Amygdala (tissue), 56 donors: Measurements from ENCODE around the gene ARHGAP4.
A peak's percentile ranks its signal among the peaks of the same experiment; 100 is the strongest.

Experiments used
- DNase-seq, 56 donors: peaks; one replicate each; lab custom pipeline; 2025; lab: John Stamatoyannopoulos, UW

The ARHGAP4 gene

GRCh38 chrX:153928846-153929245, 2.8 kb upstream of the ARHGAP4 start:
- DNase-seq = no peak

- DNase-seq = peak; percentile 29 to 97 (median 90)
Observed at GRCh38 chrX:153927922-153928760, 2.1 kb upstream of the ARHGAP4 start.

DNA sequence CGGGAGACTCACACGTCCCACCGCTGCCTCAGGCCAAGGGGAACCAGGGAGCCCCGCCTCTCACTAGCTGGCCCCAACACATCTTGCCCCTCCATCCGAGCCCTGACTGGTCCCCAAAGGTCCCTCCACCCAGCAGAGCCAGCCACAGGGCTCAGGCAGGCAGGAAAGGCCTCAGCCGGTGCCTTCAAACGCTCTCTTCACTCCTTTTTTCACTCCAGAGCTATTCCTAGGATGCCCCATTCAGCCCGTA, 1.5 kb upstream of the ARHGAP4 start:
- no peak for DNase-seq

GRCh38 chrX:153926858-153927671, 1.0 kb upstream of the ARHGAP4 start:
- DNase-seq = peak in 9 of 56 donors; percentile 3 to 42 (median 17)

DNA sequence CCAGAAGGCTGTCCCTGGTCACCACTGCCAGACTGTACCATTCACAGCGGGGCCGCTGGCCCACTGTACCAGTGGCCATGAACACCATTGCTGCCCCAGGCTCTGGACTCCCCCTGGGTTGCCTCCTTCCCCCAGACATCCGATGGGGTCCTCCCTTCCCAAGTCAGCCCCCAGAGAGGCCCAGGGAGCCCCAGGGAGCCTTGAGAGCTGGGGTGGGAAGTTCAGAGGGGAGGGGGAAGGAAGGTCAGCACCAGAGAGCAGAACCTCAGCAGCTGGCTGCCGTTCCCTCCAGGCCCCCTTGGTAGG, 441 bp upstream of the ARHGAP4 start:
- no peak for DNase-seq

DNA sequence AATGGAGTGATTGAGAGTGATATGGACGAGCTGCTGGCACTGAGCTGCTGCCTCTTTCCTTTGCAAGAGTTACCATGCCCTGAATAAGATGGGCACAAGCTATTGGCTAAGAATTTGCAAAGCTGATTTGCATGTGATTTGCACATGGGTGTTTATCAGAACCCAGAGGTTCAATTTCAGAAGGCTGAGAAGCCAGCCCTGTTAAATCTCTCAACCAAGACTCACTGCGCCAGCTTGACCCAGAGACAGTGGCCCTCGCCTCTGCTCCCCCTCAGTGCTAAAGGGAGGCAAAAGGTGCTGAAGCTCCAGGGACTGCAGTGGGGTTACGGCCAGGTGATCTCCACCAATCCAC, 701 bp downstream of the ARHGAP4 start:
- no peak for DNase-seq

DNA sequence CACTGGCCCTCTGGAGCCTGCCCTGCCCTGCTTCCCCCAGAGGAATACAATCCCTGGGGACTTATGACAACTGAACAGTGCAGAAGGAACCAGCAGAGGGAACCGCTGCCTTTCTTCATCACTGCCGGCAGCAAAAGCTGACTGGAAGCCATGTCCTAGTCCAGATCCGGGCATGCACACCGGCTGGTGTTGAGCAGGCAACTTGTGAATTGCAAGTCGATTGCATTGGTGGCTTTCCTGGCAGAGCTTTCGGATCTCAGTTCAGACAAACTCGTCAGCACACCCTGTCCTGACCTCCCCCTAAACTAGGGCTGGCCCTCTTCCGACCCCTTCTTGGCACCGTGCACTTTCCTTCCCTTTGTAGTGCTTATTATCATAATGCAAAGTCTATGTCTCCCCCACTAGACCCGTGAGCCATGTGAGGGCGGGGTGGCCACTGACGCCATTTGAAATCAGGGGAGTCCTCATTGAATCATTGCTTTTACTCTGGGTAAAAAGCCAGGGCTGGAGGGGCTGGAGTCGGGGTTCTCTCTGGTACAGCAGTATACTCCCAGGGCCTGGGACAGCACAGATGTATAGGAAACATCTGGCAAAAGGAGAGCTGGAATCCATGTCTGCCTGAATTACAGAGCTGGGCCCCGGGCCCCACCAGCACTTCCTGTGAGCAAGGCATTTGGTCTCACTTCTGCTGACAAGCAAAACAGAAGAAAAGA, 1.8 kb downstream of the ARHGAP4 start:
- DNase-seq = peak in 14 of 56 donors; percentile 4 to 43 (median 23)

GRCh38 chrX:153922932-153923857, 2.9 kb downstream of the ARHGAP4 start:
- DNase-seq = peak in 34 of 56 donors; percentile 6 to 71 (median 33)

DNA sequence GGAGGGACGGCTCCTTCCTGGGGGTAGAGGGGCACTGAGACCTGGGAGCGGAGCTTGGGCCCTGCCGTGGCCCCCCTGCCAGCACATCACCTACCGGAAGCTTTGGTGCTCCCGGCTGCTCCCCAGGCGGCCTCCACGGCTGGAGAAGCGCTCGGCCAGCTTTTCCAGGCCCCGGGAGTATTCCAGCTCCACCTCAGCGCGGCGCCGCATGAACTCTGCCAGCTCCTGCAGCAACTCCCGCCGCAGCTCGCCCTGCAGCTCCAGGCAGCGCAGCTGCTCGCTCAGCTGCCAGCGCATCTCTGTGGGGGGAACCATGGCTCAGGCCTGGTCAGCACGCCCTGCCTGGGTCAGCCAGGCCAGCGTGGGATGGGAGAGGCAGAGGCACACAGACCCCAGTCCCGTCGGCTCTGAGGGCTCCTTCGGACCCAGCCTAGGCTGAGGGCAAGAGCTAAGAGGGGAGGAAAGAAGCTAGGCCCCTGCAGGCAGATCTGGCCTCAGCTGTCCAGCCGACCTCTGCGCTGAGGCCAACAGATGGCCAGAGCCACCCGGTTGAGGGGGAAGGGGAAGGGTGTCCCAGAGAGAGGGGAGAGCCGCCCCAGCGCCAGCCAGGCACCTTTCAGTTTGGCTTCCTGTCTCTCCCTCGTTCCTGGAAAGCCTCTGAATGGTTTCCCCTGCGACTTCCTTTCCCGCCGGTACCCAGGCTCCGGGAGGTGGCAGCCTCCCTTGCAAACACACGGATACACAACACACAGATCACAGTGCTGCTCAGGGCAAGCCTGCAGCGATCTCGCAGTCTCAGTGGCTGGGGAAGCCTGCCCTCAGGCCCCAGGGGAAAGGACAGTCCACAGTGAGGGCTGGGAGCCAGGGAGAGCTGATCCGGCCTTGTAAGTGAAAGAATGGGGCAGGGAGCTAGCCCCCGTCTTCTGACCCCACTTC, 4.3 kb downstream of the ARHGAP4 start:
- no peak for DNase-seq

GRCh38 chrX:153921070-153921469, 5.0 kb downstream of the ARHGAP4 start:
- DNase-seq = no peak

DNA sequence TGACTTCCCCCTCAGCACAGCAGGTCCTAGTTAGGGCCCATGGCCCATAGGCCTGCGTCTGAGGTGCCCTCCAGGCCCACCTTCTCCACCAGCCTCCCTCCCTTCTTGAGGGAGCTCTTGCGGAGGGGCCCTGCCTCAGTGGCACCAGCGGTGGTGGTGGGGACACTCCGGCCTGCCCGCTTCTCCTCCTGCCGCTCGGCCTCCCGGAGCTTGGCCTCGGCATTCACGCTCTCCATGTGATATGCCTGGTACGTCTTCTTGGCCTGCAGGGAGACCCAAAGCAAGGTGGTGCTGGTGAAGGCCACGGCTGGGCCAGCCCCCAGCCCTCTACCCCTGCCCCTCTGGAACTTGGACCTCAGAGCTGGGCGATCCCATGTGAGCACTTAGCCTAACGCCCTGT, 5.5 kb downstream of the ARHGAP4 start:
- DNase-seq = no peak

DNA sequence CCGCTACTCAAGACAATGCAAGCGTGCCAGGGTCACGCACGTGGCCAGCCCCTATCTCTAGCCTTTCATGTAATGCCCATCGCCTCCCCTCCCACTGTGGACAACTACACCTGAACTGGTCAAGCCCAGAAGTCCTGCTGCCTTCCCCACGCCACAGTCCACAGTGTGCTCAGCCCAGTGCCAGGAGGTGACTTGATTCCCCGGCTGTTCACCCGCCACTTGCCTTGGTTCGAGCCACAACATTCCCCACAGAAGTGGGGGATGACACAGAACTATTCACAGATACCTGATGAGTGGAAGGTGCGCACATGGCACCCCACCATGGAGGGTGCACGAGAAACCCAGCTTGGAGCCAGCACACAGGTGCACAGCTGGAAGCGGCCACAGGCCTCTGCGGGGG, 6.8 kb downstream of the ARHGAP4 start:
- no peak for DNase-seq

- DNase-seq = no peak
Observed at GRCh38 chrX:153917869-153918268, 8.2 kb downstream of the ARHGAP4 start.

DNA sequence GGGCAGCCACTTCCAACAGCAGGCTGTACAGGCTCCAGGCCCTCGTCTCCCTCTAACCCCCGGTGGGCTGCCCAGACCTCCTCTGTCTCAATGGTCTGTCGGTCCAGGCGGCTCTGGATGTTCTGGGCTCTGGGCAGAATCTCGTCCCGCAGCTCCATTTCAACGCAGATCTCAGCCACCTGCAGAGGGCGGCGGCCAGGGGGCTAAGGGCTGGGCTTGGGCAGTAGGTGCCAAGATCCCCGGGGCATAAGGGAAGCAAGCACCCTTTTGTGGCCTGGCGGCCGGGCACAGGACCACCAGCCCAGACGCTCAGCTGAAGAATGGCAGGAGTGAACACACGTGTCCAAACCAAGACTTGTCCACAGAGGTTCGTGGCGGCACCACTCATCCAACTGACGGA, 12.4 kb downstream of the ARHGAP4 start:
- DNase-seq = no peak

DNA sequence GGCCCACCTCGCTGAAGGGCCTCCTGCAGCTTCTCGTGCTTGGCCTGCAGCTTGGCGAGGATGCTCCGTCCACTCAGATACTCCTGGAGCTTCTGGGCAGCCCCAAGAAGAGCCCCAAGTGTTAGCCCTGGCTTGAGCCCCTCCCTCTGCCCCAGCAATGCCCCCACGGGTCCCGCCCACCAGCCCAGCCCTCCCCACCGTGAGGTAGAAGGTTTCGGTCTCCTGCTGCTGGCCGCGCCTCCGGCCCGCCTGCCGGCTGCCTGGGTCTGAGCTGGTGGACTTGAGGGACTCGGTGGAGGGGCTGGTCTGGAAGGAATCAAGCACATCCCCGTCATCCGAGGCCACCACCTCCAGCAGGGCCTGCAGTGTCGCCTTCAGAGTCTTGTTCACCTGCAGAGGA, 12.9 kb downstream of the ARHGAP4 start:
- no peak for DNase-seq

DNA sequence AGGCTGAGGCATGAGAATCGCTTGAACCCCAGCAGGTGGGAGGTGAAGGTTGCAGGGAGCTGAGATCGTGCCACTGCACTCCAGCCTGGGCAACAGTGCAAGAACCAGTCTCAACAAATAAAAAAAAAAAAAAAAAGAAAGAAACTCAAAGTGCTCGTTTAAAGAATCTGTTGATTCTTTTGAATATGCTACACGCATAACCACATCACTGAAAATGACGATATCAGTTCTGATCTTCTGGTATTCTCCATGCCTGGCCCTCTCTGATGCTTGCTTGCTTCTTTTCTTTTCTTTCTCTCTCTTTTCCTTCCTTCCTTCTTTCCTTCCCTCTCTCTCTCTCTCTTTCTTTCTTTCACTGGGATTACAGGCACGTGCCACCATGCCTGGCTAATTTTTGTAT, 14.3 kb downstream of the ARHGAP4 start:
- no peak for DNase-seq

GRCh38 chrX:153910446-153910845, 15.6 kb downstream of the ARHGAP4 start:
- DNase-seq = no peak

DNA sequence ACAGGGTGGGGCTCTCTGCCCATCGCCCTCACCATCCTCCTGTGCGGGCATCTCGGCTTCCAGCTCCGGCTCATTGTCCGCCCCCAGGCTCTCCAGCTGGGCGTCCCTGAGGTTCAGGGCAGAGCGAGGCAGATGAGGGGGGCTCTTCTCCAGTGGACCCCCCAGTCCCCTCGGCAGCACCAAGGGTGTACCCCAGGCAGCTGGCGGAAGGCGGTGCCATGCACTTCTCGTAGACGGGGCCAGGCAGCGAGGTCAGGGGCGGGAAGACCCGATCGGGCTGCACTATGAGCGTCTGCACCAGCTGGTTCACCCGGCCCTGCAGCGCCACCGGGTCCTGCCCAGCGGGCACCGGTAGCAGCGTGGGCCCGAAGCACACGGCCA, 16.1 kb downstream of the ARHGAP4 start:
- no peak for DNase-seq
